GM06990 (cell line): ENCODE results near the gene RAB3B.
"Not testable (repeated sequence)": the region's sequence is repeated elsewhere in the genome, so short reads cannot be mapped to it uniquely, and the experiment has no call there.

Experiments used
- DNase-seq: peaks from one replicate; pipeline ENCODE4 v3.0.0-alpha.2; 2011; ENCODE audit not compliant: insufficient read length; ENCODE audit errors: extremely low read depth
- H3K27me3 ChIP-seq: replicated peaks from 2 replicates; pipeline ENCODE4 v1.6.0; 2011; ENCODE audit warnings: low read length; ENCODE audit not compliant: control insufficient read depth, insufficient read depth
- H3K36me3 ChIP-seq: 2 replicates; pipeline ENCODE4 v1.5.1; 2011; ENCODE audit warnings: low read length; ENCODE audit not compliant: control insufficient read depth, insufficient read depth
- H3K4me3 ChIP-seq: replicated peaks from 2 replicates; pipeline ENCODE4 v1.5.1; 2011; ENCODE audit warnings: low read depth, mild to moderate bottlenecking, control low read depth, low read length
- TF ChIP-seq, protein P1 (sequence below): IDR thresholded peaks from 2 replicates; pipeline ENCODE4 v1.5.1; 2011; ENCODE audit warnings: low read length, control low read depth, mild to moderate bottlenecking, inconsistent platforms; ENCODE audit not compliant: insufficient read depth, poor library complexity, severe bottlenecking

RAB3B gene

GRCh38 chr1:51968632-51969031 is 21.9 kb downstream of the RAB3B start:
- TF ChIP-seq, protein P1, sequence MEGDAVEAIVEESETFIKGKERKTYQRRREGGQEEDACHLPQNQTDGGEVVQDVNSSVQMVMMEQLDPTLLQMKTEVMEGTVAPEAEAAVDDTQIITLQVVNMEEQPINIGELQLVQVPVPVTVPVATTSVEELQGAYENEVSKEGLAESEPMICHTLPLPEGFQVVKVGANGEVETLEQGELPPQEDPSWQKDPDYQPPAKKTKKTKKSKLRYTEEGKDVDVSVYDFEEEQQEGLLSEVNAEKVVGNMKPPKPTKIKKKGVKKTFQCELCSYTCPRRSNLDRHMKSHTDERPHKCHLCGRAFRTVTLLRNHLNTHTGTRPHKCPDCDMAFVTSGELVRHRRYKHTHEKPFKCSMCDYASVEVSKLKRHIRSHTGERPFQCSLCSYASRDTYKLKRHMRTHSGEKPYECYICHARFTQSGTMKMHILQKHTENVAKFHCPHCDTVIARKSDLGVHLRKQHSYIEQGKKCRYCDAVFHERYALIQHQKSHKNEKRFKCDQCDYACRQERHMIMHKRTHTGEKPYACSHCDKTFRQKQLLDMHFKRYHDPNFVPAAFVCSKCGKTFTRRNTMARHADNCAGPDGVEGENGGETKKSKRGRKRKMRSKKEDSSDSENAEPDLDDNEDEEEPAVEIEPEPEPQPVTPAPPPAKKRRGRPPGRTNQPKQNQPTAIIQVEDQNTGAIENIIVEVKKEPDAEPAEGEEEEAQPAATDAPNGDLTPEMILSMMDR, result no peak
- DNase-seq, result no peak
- Histone ChIP-seq H3K27me3 (no peaks in the 10 kb centered on the region), H3K36me3 (no peaks in the 10 kb centered on the region), H3K4me3 (no peak overlapping the region)

GRCh38 chr1:51967213-51967791 is 23.2 kb downstream of the RAB3B start:
- not testable (repeated sequence) for DNase-seq, H3K27me3 ChIP-seq, H3K4me3 ChIP-seq, H3K36me3 ChIP-seq

GRCh38 chr1:51966559-51966958 is 23.9 kb downstream of the RAB3B start:
- Histone ChIP-seq H3K27me3 (no peaks in the 10 kb centered on the region), H3K4me3 (no peak overlapping the region), H3K36me3 (no peaks in the 10 kb centered on the region)
- DNase-seq, result no peak
- TF ChIP-seq, protein P1, result no peak

GRCh38 chr1:51964309-51964696 is 26.2 kb downstream of the RAB3B start:
- TF ChIP-seq, protein P1, result no peak
- no peak for DNase-seq
- H3K4me3 ChIP-seq, result no peak overlapping the region
- H3K27me3 ChIP-seq, result no peaks in the 10 kb centered on the region
- no peaks in the 10 kb centered on the region for H3K36me3 ChIP-seq

DNA sequence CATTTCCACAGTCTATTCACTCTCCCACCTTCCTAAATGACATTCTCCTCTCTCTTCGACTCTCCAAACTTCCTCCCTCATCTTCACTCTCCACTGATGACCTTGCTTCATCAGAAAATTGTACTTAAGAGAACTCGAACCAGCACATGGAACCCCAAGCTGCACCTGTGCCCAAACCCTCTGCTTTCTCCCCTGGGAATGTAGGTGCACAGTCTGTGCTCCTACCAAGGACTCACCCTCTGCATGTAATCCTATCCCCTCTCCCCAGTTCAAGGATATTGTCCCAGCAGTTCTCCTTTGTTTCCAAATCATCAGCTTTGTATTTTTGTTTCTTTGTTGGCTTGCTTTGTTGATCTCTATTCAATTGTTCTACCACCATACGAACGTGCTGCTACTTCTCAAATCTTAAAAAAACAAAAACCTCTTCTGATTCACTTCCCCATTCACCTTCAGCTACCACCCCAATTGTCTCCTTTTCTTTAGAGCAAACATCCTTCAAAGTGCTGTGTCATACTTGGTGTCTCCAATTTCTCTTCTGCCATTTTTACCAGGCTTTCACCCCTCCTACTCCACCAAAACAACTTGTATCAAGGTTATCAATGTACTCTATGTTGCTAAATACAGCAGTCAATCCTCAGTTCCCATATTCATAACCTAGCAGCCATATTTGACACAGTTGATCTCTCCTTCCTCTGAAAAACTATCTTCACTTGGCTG is 26.8 kb downstream of the RAB3B start:
- no peak for DNase-seq
- Histone ChIP-seq H3K4me3 (no peak overlapping the region), H3K27me3 (no peaks in the 10 kb centered on the region), H3K36me3 (no peaks in the 10 kb centered on the region)
- TF ChIP-seq, protein P1, result no peak

GRCh38 chr1:51962486-51963356 is 27.8 kb downstream of the RAB3B start:
- Histone ChIP-seq H3K4me3 (no peak overlapping the region), H3K27me3 (no peaks in the 10 kb centered on the region), H3K36me3 (no peaks in the 10 kb centered on the region)
- TF ChIP-seq, protein P1, result no peak
- DNase-seq, result no peak
